IPS-20b (cell line): ENCODE measurements around the gene KLF7.
A peak's percentile ranks its signal among the peaks of the same experiment; 100 is the strongest.
"Not testable (repeated sequence)": the region's sequence is repeated elsewhere in the genome, so short reads cannot be mapped to it uniquely, and the experiment has no call there.

Experiments used
- H3K27ac ChIP-seq: one replicate; pipeline ENCODE4 v1.5.1; 2013; ENCODE audit warnings: low read length
- H3K27me3 ChIP-seq: 2 replicates; pipeline ENCODE4 v1.6.1; 2013; ENCODE audit warnings: mild to moderate bottlenecking, low read length, inconsistent platforms; ENCODE audit not compliant: insufficient read depth
- H3K36me3 ChIP-seq: 2 replicates; pipeline ENCODE4 v1.6.1; 2013; ENCODE audit warnings: low read depth, mild to moderate bottlenecking, inconsistent platforms, low read length, moderate library complexity; ENCODE audit not compliant: insufficient read depth
- H3K4me1 ChIP-seq: 2 replicates; pipeline ENCODE4 v1.6.1; 2013; ENCODE audit warnings: mild to moderate bottlenecking, control low read depth, inconsistent platforms, low read length, moderate library complexity; ENCODE audit not compliant: insufficient read depth
- H3K4me3 ChIP-seq: 2 replicates; pipeline ENCODE4 v1.5.1; 2013; ENCODE audit warnings: mild to moderate bottlenecking, low read length, inconsistent platforms
- H3K9ac ChIP-seq: 2 replicates; pipeline ENCODE4 v1.6.1; 2013; ENCODE audit warnings: low read depth, mild to moderate bottlenecking, inconsistent platforms, low read length, moderate library complexity
- H3K9me3 ChIP-seq: 2 replicates; pipeline ENCODE4 v1.6.1; 2013; ENCODE audit warnings: mild to moderate bottlenecking, low read depth, low read length, inconsistent platforms; ENCODE audit not compliant: insufficient read depth

KLF7 gene

GRCh38 chr2:207044379-207045362 is 121.1 kb downstream of the KLF7 start:
- Histone ChIP-seq H3K9ac (no peak overlapping the region), H3K36me3 (no peaks in the 10 kb centered on the region), H3K4me3 (no peak overlapping the region), H3K4me1 (peaks cover 26% of the 10 kb centered on the region), H3K27me3 (no peaks in the 10 kb centered on the region), H3K9me3 (no peaks in the 10 kb centered on the region), H3K27ac (no peak overlapping the region)

DNA sequence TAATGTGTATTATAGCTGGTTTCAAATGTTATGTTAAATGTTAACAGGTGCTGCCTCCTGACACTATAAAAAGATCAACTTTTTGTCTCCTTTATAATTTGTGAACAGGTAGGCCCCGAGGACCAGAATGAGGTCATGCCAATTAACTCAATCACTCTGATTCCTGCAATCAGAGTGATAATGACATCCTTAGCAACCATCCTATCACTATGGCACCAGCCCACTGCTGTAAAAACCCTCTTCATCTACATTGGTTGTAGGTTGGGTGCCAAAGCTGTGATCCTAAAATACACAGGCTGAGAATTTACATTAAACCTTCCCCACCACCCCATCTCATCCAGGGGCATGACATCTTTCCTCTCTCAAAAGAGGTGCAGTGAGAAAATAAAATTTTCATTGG is 122.9 kb downstream of the KLF7 start:
- no peaks in the 10 kb centered on the region for H3K27me3 ChIP-seq

DNA sequence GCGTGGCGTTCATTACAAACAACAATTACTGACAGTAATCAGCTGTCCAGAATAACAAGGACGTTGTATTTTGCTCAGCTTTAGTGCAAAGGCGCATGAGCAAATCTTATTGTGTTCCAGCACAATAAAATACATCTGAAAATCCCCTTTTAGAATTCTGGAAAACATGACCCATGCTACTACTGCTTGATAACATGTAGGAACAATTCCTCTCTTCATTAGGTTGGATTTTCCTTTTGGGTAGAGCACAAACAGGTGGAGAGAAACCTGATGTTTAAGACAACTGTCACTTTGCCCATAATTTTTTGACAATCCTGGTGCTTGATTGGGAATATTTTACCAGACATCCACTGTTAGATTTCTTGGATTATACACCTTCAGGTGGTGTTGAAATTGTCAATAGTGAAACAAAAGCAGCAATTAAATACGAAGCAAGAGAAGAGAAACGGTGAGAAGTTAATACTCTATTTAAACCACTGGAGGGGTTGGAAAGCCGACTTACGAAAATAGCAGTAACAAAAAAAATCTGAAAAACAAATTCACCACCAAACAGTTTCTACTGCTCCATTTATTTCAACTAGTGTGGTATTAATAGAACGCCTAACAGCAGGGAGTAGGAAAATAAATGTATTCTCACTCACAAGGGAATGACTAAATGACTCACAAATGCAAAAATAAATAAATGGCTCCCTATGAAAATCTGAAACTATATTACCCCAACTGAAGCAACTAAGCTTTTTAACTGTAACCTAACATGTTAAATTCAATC is 123.8 kb downstream of the KLF7 start:
- no peak overlapping the region for H3K9ac ChIP-seq
- no peak overlapping the region for H3K4me3 ChIP-seq
- no peaks in the 10 kb centered on the region for H3K9me3 ChIP-seq
- no peak overlapping the region for H3K27ac ChIP-seq
- H3K4me1 ChIP-seq = peaks cover 22% of the 10 kb centered on the region
- H3K27me3 ChIP-seq = no peaks in the 10 kb centered on the region
- H3K36me3 ChIP-seq = no peaks in the 10 kb centered on the region

More for the DNA sequence above, 122.9 kb downstream of the KLF7 start:
- Histone ChIP-seq H3K36me3 (no peaks in the 10 kb centered on the region), H3K9ac (no peak overlapping the region), H3K27ac (no peak overlapping the region), H3K9me3 (no peaks in the 10 kb centered on the region), H3K4me1 (peaks cover 21% of the 10 kb centered on the region), H3K4me3 (no peak overlapping the region)

DNA sequence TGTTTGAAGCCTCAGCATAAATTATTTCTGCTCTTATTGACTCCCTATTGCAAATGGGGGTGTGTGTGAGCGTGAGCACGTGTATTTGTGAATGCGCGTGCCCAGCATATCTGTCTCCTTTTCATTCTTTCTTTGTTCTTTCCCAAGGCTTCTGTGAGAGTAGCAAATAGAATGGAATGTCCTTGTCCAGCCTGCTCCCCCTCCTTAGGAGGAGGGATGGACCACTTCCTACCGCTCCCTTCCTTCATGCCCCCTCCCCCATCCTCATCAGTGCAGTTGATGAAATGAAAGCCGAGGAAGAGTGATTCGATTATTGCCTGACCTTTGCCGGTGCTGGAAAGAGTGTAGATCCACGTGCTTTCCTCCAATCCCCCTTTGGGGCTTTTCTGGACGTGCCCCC is 124.5 kb downstream of the KLF7 start:
- no peaks in the 10 kb centered on the region for H3K27me3 ChIP-seq
- H3K4me3 ChIP-seq = no peak overlapping the region
- H3K4me1 ChIP-seq = peaks cover 23% of the 10 kb centered on the region
- H3K36me3 ChIP-seq = no peaks in the 10 kb centered on the region
- H3K9me3 ChIP-seq = no peaks in the 10 kb centered on the region
- no peak overlapping the region for H3K9ac ChIP-seq
- H3K27ac ChIP-seq = no peak overlapping the region

DNA sequence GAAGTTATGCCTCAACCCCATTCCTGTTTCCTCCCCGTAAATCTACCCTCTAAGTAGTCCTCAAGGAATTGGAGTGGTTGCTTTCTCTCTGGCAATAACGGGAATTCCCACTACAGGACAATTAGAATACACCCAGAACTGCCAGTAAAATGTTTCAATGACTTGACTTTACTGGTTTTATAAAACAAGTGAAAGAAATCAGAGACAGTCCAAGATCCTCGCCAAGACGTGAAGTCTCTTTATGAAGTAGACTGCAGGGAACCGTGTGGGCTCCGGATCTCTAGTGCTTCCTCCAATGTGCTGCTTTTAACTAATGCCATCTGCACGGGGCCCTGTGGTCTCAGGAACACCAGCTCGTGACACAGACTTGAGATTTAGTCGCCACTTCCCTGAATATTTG is 125.1 kb downstream of the KLF7 start:
- Histone ChIP-seq H3K27me3 (no peaks in the 10 kb centered on the region), H3K36me3 (no peaks in the 10 kb centered on the region), H3K9ac (no peak overlapping the region), H3K27ac (no peak overlapping the region), H3K4me1 (peaks cover 29% of the 10 kb centered on the region), H3K4me3 (no peak overlapping the region), H3K9me3 (no peaks in the 10 kb centered on the region)

- Histone ChIP-seq H3K36me3 (no peaks in the 10 kb centered on the region), H3K27ac (no peak overlapping the region), H3K4me1 (peaks cover 31% of the 10 kb centered on the region), H3K9me3 (no peaks in the 10 kb centered on the region), H3K9ac (no peak overlapping the region), H3K27me3 (no peaks in the 10 kb centered on the region), H3K4me3 (no peak overlapping the region)
Measured at GRCh38 chr2:207039225-207039624, 126.5 kb downstream of the KLF7 start.

DNA sequence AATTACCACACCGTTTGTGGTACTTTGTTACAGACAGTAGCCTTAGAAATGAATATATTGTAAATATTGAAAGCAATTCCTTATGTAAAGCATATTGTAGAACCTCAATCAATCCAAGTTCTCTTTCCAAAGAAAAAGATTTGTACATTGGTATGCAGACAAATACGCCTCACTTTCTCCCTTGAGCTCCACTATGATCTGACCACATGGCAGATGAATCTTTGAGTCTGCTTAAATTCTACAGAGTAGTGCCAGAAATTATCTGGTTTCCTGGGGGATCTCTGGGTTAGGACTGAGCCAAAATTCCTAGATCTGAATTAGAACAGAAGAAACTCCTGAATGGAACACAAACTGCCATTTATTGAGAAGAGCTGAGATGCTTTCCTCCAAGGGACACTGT is 127.4 kb downstream of the KLF7 start:
- Histone ChIP-seq H3K4me3 (no peak overlapping the region), H3K4me1 (peaks cover 31% of the 10 kb centered on the region), H3K36me3 (no peaks in the 10 kb centered on the region), H3K9me3 (peaks cover 7% of the 10 kb centered on the region; the same call in 1 of the 2 replicates), H3K27ac (no peak overlapping the region), H3K27me3 (no peaks in the 10 kb centered on the region), H3K9ac (no peak overlapping the region)

GRCh38 chr2:207037896-207038295 is 127.9 kb downstream of the KLF7 start:
- Histone ChIP-seq H3K9me3 (peaks cover 11% of the 10 kb centered on the region), H3K27me3 (no peaks in the 10 kb centered on the region), H3K36me3 (no peaks in the 10 kb centered on the region), H3K4me1 (peaks cover 31% of the 10 kb centered on the region), H3K9ac (peak overlapping the region; percentile 30; the same call in 1 of the 2 replicates), H3K27ac (peak overlapping the region; percentile 57), H3K4me3 (peak overlapping the region; percentile 16; the same call in 1 of the 2 replicates)

DNA sequence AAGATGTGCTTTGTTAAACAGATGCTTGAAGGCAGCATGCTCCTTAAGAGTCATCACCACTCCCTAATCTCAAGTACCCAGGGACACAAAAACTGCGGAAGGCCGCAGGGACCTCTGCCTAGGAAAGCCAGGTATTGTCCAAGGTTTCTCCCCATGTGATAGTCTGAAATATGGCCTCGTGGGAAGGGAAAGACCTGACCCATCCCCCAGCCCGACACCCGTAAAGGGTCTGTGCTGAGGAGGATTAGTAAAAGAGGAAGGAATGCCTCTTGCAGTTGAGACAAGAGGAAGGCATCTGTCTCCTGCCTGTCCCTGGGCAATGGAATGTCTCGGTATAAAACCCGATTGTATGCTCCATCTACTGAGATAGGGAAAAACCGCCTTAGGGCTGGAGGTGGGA is 128.7 kb downstream of the KLF7 start:
- H3K27ac ChIP-seq = not testable (repeated sequence)

GRCh38 chr2:207035875-207036274 is 129.9 kb downstream of the KLF7 start:
- Histone ChIP-seq H3K4me3 (no peak overlapping the region), H3K27ac (peak overlapping the region; percentile 47), H3K27me3 (no peaks in the 10 kb centered on the region), H3K9me3 (peaks cover 11% of the 10 kb centered on the region), H3K9ac (peak overlapping the region; percentile 52; the same call in 1 of the 2 replicates), H3K4me1 (peaks cover 22% of the 10 kb centered on the region), H3K36me3 (no peaks in the 10 kb centered on the region)

More for the DNA sequence above, 128.7 kb downstream of the KLF7 start:
- H3K36me3 ChIP-seq, H3K4me3 ChIP-seq, H3K9ac ChIP-seq, H3K27me3 ChIP-seq: not testable (repeated sequence)
- Histone ChIP-seq H3K4me1 (peaks cover 29% of the 10 kb centered on the region), H3K9me3 (peaks cover 11% of the 10 kb centered on the region)

- no peak overlapping the region for H3K4me3 ChIP-seq
- no peaks in the 10 kb centered on the region for H3K36me3 ChIP-seq
- H3K4me1 ChIP-seq = peaks cover 12% of the 10 kb centered on the region
- peaks cover 11% of the 10 kb centered on the region for H3K9me3 ChIP-seq
- H3K27me3 ChIP-seq = no peaks in the 10 kb centered on the region
- H3K9ac ChIP-seq = no peak overlapping the region
- H3K27ac ChIP-seq = no peak overlapping the region
Measured at GRCh38 chr2:207032490-207032889, 133.3 kb downstream of the KLF7 start.
